K562 (cell line): ENCODE data around the gene BRD4. TPM values are rescaled to one million over a fixed set of nuclear protein-coding genes. Genes with fewer than 3 reads are reported as not detected.

Experiments
- BCOR ChIP-seq: fragments of 450-650 bp; IDR thresholded peaks from 2 replicates; pipeline ENCODE4 v1.6.1; 2016
- EWSR1 ChIP-seq: fragments of 450-650 bp; IDR thresholded peaks from 2 replicates; pipeline ENCODE4 v1.6.1; 2018; ENCODE audit warnings: borderline replicate concordance, mild to moderate bottlenecking, low read depth, moderate library complexity; ENCODE audit not compliant: partially characterized antibody
- FOXO4 ChIP-seq: fragments of 450-650 bp; formaldehyde crosslinking; IDR thresholded peaks from 2 replicates; pipeline ENCODE4 v1.4.0; 2020; ENCODE audit warnings: mild to moderate bottlenecking, moderate library complexity
- GATA2 ChIP-seq: sonication (generic); formaldehyde crosslinking; IDR thresholded peaks from 2 replicates; pipeline ENCODE4 v1.4.0; 2020; ENCODE audit warnings: mild to moderate bottlenecking, missing genetic modification reagents
- ILF3 ChIP-seq: fragments of 450-650 bp; IDR thresholded peaks from 2 replicates; pipeline ENCODE4 v1.6.1; 2018; ENCODE audit warnings: antibody characterized with exemption, mild to moderate bottlenecking, moderate library complexity, borderline replicate concordance
- MAZ ChIP-seq, 2 experiments: fragments of 450-650 bp in 1 of 2; sonication (generic) in 1 of 2; formaldehyde crosslinking; IDR thresholded peaks in 1 of 2; conservative IDR thresholded peaks in 1 of 2; 2 replicates each; pipeline versions ENCODE4 v1.4.0 to v1.5.0; 2020; ENCODE audit warnings: mild to moderate bottlenecking in 1 of 2, missing genetic modification reagents in 1 of 2
- MLX ChIP-seq, 2 experiments: fragments of 450-650 bp in 1 of 2; sonication (generic) in 1 of 2; formaldehyde crosslinking; conservative IDR thresholded peaks; 2 replicates each; pipeline versions ENCODE4 v1.4.0 to v1.8.1; 2020 to 2022; ENCODE audit warnings: mild to moderate bottlenecking in 1 of 2, missing genetic modification reagents in 1 of 2
- NEUROD1 ChIP-seq: fragments of 150-350 bp; IDR thresholded peaks from 2 replicates; pipeline ENCODE4 v1.6.1; 2014; ENCODE audit warnings: borderline replicate concordance, low read length, low read depth; ENCODE audit not compliant: partially characterized antibody
- PRDM10 ChIP-seq: fragments of 450-650 bp; IDR thresholded peaks from 2 replicates; pipeline ENCODE4 v1.6.1; 2018; ENCODE audit not compliant: partially characterized antibody
- RFX1 ChIP-seq: fragments of 450-650 bp; IDR thresholded peaks from 2 replicates; pipeline ENCODE4 v1.6.1; 2016; ENCODE audit warnings: mild to moderate bottlenecking, moderate library complexity
- ZNF384 ChIP-seq: IDR thresholded peaks from 2 replicates; pipeline ENCODE4 v1.6.1; 2012; ENCODE audit warnings: low read depth, low read length, improper control_type of control experiment
- ZNF764 ChIP-seq: fragments of 250-450 bp; sonication (Bioruptor Pico); IDR thresholded peaks from 2 replicates; pipeline ENCODE4 v1.4.0; 2020; ENCODE audit warnings: low read depth, mild to moderate bottlenecking, moderate library complexity
- polyA plus RNA-seq, 8 experiments: library from polyadenylated mRNA; depleted of rRNA in 4 of 8; stranded (reverse) in 5 of 8; unstranded in 3 of 8; fragments of >200 nt; fragmentation: Nextera tagmentation in 2 of 8; fragmentation: Illumina TruSeq in 1 of 8; extraction: Ambion mirVana in 2 of 8; extraction: Trizol in 1 of 8; gene quantifications; 2 replicates each; pipeline versions ENCODE4 v1.2.1 to v1.2.3, GENCODE V29; 2011 to 2014; ENCODE audit warnings: inconsistent platforms in 1 of 8, missing spikeins in 1 of 8
- total RNA-seq, 7 experiments: library from RNA; depleted of rRNA in 6 of 7; stranded (reverse); fragments of >200 nt in 6 of 7; fragmentation: Illumina TruSeq in 2 of 7; extraction: Trizol in 2 of 7; gene quantifications; 2 replicates each; pipeline versions ENCODE4 v1.2.1 to v1.2.3, GENCODE V29; 2011 to 2021; ENCODE audit warnings: low replicate concordance in 1 of 7

BRD4 gene
- total and polyA plus RNA-seq, 9 of the 15 experiments (the other 6 are each of a cell fraction or from before 2014, with no cell fraction given), result 1.8 to 105 (median 15.6) TPM

- TF ChIP-seq MAZ (CRISPR knock-in tag; conservative IDR thresholded peaks at IDR 0.05 in 1 of 2, IDR thresholded peaks at IDR 0.05 in 1 of 2) (peak in 1 of 2 experiments; percentile 48; a peak in 2 of 4 replicates), ZNF384 (peak; percentile 97), EWSR1 (no peak), PRDM10 (peak; percentile 5), MLX (CRISPR knock-in tag; conservative IDR thresholded peaks at IDR 0.05) (no peak), BCOR (peak; percentile 51; the same call in 1 of the 2 replicates), ILF3 (no peak), FOXO4 (CRISPR knock-in tag) (no peak), GATA2 (CRISPR knock-in tag) (no peak), ZNF764 (CRISPR knock-in tag) (no peak), NEUROD1 (peak; percentile 96), RFX1 (peak; percentile 99)
Observed at GRCh38 chr19:15222738-15223648, 109.3 kb downstream of the BRD4 start (continued).
